Kidney (tissue), 14 donors: Measurements from ENCODE around the gene CUX1. TPM values are rescaled to one million over a fixed set of nuclear protein-coding genes. Genes with fewer than 3 reads are reported as not detected.

Source experiments
- DNase-seq, 5 donors: peaks; one replicate each; pipeline ENCODE4 v3.0.0-alpha.2; 2013 to 2020
- FAIRE-seq: peaks from 2 replicates; lab custom pipeline; 2012; peaks lifted over from hg19 to GRCh38; lab: Jason Lieb, UNC
- H3K27ac ChIP-seq, 2 donors: one replicate each; pipeline ENCODE4 v1.7.0; 2013; ENCODE audit warnings: low read depth in 2 of 2, low read length in 2 of 2, inconsistent platforms in 1 of 2
- H3K27me3 ChIP-seq: one replicate; pipeline ENCODE4 v1.7.1; 2013; ENCODE audit warnings: low read length, inconsistent platforms; ENCODE audit not compliant: control insufficient read depth, insufficient read depth
- H3K36me3 ChIP-seq, 3 donors: one replicate each; pipeline versions ENCODE4 v1.7.0 to v1.7.1; 2013; ENCODE audit warnings: low read length in 3 of 3, control low read depth in 1 of 3, inconsistent platforms in 1 of 3; ENCODE audit not compliant: insufficient read depth in 3 of 3, control insufficient read depth in 2 of 3
- H3K4me1 ChIP-seq, 3 donors: one replicate each; pipeline versions ENCODE4 v1.7.0 to v1.7.1; 2013; ENCODE audit warnings: low read length in 3 of 3, inconsistent platforms in 1 of 3, low read depth in 1 of 3; ENCODE audit not compliant: control insufficient read depth in 2 of 3, insufficient read depth in 2 of 3
- H3K4me3 ChIP-seq, 3 donors: one replicate each; pipeline versions ENCODE4 v1.7.0 to v1.8.1; 2013; ENCODE audit warnings: low read length in 3 of 3, control low read depth in 1 of 3, inconsistent platforms in 1 of 3
- H3K9ac ChIP-seq, 3 donors: one replicate each; pipeline versions ENCODE4 v1.7.0 to v1.7.1; 2013; ENCODE audit warnings: low read length in 3 of 3, control low read depth in 1 of 3, inconsistent platforms in 1 of 3
- H3K9me3 ChIP-seq, 3 donors: one replicate each; pipeline versions ENCODE4 v1.7.0 to v1.7.1; 2013; ENCODE audit warnings: low read length in 3 of 3, control low read depth in 1 of 3, inconsistent platforms in 1 of 3; ENCODE audit not compliant: control insufficient read depth in 2 of 3, insufficient read depth in 1 of 3
- intact Hi-C: fragments of 100-400 bp; cut with DNase I; formaldehyde crosslinking; loops from one replicate; pipeline ENCODE4 v1.11.1; 2022
- polyA plus RNA-seq: library from polyadenylated mRNA; stranded (reverse); fragments of 350-450 nt; fragmentation: Illumina TruSeq; extraction: RNeasy Lipid Tissue Mini Kit (QIAGEN cat#74804); gene quantifications from one replicate; pipeline ENCODE4 v1.2.3, GENCODE V29; 2014; ENCODE audit warnings: low read depth, low replicate concordance; ENCODE audit not compliant: insufficient read depth
- total RNA-seq: library from RNA; stranded (reverse); fragmentation: NEBNext Ultra II Directional; extraction: Animal tissue kit (Norgen Biotek cat#: 25700); gene quantifications from one replicate; pipeline ENCODE4 v1.2.1, GENCODE V29; 2021
- TF ChIP-seq, protein P1 (sequence below): IDR thresholded peaks from 3 replicates; pipeline ENCODE4 v1.5.1; 2012; ENCODE audit warnings: mild to moderate bottlenecking, moderate library complexity, borderline replicate concordance; ENCODE audit not compliant: insufficient read depth; ENCODE audit errors: extremely low read depth
- donor health status: control.
- donor health status: control.
- donor health status: control.
- donor health status: control.
- donor health status: control.
- donor health status: DM: yes; HTN: yes; CAD: no.
- donor health status: Normal renal cell carcinoma (clear cell type).

Gene CUX1
- total and polyA plus RNA-seq, 2 donors from 2014 or later: 71.4 to 126 TPM

- FAIRE-seq (no peak), DNase-seq (no peak)
- Histone ChIP-seq H3K36me3 (peaks cover 0 to 3% (median 0%) of the 10 kb centered on the region in 3 donors), H3K27ac (no peak overlapping the region), H3K9ac (no peak overlapping the region), H3K4me3 (no peak overlapping the region), H3K9me3 (no peaks in the 10 kb centered on the region), H3K4me1 (no peaks in the 10 kb centered on the region), H3K27me3 (no peaks in the 10 kb centered on the region)
- intact Hi-C loops: no loop called here
- TF ChIP-seq, protein P1, sequence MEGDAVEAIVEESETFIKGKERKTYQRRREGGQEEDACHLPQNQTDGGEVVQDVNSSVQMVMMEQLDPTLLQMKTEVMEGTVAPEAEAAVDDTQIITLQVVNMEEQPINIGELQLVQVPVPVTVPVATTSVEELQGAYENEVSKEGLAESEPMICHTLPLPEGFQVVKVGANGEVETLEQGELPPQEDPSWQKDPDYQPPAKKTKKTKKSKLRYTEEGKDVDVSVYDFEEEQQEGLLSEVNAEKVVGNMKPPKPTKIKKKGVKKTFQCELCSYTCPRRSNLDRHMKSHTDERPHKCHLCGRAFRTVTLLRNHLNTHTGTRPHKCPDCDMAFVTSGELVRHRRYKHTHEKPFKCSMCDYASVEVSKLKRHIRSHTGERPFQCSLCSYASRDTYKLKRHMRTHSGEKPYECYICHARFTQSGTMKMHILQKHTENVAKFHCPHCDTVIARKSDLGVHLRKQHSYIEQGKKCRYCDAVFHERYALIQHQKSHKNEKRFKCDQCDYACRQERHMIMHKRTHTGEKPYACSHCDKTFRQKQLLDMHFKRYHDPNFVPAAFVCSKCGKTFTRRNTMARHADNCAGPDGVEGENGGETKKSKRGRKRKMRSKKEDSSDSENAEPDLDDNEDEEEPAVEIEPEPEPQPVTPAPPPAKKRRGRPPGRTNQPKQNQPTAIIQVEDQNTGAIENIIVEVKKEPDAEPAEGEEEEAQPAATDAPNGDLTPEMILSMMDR: no peak
Measured at GRCh38 chr7:102080434-102081243, 263.2 kb downstream of the CUX1 start.

DNA sequence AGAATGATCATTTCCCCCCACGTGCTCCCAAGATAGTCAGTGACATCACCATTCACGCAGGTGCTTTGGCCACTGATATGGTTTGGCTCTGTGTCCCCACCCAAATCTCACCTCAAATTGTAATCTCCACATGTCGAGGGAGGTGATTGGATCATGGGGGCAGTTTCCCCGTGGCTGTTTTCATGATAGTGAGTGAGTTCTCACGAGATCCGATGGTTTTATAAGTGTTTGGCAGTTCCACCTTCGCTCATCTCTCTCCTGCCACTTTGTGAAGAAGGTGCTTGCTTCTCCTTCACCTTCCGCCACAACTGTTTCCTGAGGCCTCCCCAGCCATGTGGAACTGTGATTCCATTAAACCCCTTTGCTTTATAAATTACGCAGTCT, 263.8 kb downstream of the CUX1 start:
- no peak overlapping the region for H3K27ac ChIP-seq
- H3K9me3 ChIP-seq: no peaks in the 10 kb centered on the region
- DNase-seq: no peak
- no peaks in the 10 kb centered on the region for H3K27me3 ChIP-seq
- intact Hi-C loops: no loop called here
- H3K4me3 ChIP-seq: no peak overlapping the region
- no peak overlapping the region for H3K9ac ChIP-seq
- H3K36me3 ChIP-seq: peaks cover 0 to 3% (median 0%) of the 10 kb centered on the region in 3 donors
- TF ChIP-seq, protein P1: no peak
- no peaks in the 10 kb centered on the region for H3K4me1 ChIP-seq
- FAIRE-seq: no peak

DNA sequence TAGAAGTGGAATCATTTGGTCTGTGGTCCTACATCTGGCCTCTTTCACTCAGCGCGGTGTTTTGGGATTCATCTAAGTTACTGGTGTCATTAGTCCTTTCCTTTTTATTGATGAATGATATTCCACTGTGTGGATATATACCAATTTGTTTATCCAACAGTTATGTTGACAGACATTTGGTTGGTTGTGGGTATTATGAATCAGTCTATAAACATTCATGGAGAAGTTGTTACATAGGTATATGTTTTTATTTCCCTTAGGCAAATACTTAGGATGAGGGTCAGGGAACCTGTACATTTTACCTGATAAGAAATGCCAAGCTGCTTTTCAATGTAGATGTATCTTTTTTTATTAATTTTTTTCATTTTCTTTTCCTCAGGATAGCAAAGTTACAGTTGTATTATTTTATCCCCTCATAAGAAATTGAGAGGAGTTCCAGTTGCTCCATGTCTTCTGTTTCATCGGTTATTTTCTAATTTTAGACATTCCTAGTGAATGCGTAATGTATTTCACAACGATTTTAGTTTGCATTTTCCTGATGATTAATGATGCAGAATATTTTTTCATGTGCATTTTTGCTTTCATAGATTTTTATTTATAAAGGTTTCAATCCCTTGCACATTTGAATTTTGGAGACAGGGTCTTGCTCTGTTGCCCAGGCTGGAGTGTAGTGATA, 265.4 kb downstream of the CUX1 start:
- intact Hi-C loops: no loop called here
- TF ChIP-seq, protein P1: no peak
- Histone ChIP-seq H3K9ac (no peak overlapping the region), H3K36me3 (peaks cover 0 to 3% (median 0%) of the 10 kb centered on the region in 3 donors), H3K4me3 (no peak overlapping the region), H3K9me3 (no peaks in the 10 kb centered on the region), H3K27ac (no peak overlapping the region), H3K27me3 (no peaks in the 10 kb centered on the region), H3K4me1 (no peaks in the 10 kb centered on the region)
- DNase-seq (no peak), FAIRE-seq (no peak)
